Amniotic stem cell (primary cell): ENCODE measurements around the gene ABCB11.
"Not testable (repeated sequence)": the region's sequence is repeated elsewhere in the genome, so short reads cannot be mapped to it uniquely, and the experiment has no call there.

Source experiments
- DNase-seq: peaks from one replicate; lab custom pipeline; 2025; lab: John Stamatoyannopoulos, UW

The ABCB11 gene

DNA sequence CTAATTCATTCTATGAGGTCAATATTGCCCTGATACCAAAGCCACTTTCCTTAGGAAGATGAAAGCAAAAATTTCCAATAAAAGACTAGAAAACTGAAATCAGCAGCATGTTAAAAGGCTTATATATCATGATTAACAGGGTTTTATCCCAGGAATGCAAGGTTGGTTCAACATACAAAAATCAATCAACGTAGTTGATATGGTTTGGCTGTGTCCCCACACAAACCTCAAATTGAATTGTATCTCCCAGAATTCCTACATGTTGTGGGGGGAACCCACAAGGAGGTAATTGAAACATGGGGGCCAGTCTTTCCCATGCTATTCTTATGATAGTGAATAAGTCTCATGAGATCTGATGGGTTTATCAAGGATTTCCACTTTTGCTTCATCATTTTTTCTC is 11.7 kb upstream of the ABCB11 start:
- DNase-seq = no peak

DNA sequence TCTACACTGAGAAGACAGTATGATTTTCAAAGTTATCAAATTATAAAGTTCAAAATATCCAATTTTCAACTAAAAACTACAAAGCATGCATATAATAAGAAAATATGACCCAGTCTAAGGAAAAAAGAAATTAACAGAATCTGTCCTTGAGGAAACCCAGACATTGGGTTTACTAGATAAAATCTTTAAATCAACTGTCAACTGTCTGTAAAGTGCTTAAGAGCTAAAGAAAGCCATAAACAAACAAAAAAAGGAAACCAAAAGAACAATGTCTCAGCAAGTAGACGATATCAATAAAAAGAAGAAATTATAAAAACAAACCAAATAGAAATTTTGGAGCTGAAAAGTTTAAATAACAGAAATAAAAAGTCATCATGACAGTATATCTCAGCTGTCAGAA is 10.5 kb upstream of the ABCB11 start:
- DNase-seq = no peak

DNA sequence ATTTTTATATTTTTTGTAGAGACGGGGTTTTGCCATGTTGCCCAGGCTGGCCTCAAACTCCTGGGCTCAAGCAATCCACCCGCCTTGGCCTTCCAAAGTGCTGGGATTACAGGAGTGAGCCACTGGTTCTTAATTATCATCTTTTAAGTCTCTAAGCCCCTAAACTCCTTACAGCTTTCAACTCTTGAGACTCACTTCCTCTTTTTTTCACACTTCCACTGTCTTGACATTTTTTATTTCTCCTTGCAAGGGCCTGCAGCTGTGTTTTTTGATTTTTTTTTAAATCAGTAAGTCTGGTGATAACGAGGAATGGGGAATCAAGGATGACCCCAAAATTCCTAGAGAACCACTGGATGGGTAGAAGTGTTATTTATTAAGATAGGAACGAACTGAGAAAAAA is 8.6 kb upstream of the ABCB11 start:
- no peak for DNase-seq

DNA sequence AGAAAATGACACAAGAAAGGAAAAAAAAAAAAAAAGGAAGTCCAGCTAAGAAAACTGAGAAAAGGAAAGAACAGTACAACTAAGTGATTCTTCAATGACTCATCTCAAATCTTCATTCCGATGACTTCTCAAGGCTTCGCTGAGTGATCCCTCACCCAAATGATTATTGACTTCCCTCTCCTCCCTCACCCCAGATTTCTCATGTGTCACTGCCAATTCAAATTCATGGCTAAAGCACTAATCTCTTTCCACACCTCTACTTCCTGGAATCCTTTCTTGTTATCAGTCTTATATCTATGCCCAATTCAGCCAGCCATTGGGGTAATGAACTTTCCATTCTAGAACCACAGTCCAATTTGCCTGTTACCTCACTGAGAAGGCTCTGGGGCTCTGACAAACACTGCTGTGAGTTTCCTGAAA is 7.2 kb upstream of the ABCB11 start:
- DNase-seq = no peak

DNA sequence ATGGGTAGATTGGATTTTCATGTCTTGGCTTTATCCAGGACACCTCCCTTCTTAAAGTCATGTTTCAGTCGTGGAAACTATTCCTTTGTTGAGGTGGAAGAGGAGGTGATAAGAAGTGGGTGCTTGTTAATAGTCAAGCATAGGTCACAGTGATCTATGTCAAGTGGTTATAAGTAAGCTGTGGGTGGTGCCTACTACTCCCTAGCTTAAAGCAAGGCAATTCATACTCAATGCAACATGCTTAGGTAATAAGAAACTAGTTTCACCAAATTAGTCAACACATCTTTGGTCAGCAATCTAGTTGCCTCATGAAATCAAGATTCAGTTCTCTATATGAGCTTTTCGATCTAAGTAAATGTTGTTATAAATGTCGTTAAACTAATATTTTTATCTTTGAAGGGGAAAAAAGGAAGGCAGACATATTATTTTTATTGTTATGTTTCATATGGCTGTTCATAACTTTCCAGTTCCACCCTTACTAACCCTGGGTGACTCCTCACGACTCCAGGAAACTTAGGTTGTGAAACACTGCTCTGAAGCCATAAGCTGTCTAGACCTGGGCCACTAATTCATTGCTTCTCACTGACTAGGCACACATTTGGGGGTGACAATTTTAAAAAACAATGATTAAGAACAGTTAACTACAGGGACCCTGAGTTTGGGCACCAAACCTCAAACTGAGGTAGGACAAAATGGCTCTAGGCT is 5.8 kb upstream of the ABCB11 start:
- DNase-seq = no peak

DNA sequence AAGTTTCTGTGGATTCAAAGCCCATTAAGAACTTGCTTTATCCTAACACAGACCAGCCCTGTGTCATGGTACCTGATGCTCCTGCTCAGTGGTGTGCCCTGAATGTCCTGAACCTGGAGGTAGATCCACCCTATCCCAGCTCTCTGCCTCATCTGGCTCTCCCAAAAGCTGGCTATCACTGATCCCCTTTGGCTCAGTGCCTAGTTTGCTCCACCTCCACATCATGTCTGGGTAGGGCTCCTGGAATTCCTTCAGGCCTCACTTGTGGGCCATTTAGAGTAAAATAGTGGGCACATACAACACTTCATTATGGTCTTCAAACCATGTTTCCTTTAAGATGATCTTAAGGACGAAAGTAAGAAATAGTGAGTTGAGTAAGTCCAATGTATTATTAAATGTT is 4.8 kb upstream of the ABCB11 start:
- DNase-seq = no peak

DNA sequence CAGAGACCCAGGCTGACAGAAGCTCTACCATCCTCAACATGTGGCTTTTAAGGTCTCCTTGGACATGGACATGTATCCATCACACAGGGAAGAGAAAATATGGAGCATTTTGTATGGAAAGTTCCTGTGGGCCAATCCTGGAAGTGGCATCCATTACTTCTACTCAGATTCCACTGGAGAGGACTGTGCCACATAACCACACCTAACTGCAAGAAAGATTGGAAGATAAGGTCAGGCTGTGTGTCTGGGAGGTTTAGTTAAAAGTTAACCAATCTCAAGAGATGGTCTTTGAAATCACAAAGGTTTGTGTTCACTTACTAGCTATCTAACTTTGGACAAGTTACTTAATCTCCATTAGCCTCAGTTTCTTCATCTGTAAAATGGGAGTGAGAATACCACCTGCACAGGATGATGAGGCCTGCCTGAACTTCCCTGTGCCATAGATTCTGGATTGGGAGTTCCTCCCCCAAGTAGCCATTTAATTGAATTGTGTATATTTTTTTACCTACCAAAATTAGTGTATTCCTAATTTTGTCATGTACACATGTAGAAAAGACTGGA is 3.9 kb upstream of the ABCB11 start:
- no peak for DNase-seq

DNA sequence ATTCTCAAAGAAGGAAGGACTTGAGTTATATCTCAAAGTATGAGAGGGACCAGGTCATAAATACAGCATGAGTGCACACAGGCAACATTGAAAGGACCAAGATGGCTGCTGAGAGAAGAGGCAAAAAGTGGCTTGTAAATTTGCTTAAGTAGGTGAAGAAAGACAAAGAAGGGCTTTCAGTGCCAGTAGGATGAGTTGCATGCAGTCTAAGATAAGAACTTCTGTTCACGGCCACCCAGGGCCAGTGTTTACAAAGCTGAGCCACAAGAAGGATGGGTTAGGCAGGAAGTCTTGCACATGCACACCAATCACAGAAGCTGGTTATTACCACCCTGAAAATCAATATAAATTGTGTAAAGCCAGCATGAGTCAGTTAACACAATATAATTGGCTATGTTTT is 3.1 kb upstream of the ABCB11 start:
- DNase-seq = no peak

DNA sequence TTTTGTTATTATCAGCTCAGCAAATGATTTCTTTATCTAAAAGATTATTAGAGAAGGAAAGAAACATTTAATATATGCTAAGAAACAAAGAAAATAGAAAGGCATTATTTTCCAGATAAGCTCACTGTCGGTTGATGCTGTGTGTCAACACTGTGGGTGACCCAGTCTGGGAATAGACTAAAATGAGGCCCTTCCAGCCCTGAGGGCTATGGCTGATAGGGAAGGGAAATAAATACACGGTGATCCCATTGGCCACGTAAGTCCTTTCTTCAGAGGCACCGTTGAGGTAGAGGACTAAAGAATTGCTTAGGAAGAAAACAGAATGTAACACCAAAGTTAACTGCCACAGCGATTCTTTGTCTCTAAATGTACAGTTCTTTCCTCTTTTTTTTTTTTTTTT is 1.8 kb downstream of the ABCB11 start:
- DNase-seq = no peak

DNA sequence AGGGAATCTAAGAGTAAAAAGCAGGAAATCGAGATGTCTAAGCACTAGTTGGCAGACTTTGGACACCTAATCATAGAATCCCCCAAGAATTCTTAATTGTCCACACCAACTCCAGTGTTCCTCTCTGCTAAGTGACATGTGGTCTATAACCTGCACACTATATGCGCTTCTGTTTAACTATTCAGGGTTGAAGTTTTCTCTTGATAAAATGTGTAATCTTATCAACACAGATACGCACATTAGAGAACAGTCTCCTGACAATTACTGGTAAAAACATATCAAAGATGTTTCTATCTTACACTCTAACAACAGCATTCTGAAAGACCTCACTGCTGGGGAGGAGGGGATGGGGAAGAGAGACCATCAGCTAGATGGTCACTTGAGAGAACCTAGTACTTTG is 3.9 kb downstream of the ABCB11 start:
- DNase-seq = no peak

DNA sequence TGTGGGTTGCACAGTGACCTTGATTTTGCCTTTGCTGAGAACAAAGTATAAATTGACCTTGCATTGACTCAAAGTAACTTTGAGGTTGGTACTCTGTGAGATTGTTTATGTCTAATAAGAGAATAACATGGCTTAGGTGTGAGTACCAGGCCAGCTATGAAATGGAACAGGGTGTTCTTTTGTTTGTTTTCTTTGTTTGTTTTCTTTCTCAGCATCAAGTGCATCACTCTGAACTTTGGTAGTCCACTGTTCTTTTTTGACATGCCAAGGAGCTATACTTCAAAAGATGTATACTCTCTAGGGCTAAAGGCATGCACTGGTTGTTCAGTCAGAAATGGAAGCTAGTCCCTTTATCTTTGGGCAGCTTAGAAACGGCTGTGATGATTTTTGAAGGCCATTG is 5.1 kb downstream of the ABCB11 start:
- DNase-seq = no peak

DNA sequence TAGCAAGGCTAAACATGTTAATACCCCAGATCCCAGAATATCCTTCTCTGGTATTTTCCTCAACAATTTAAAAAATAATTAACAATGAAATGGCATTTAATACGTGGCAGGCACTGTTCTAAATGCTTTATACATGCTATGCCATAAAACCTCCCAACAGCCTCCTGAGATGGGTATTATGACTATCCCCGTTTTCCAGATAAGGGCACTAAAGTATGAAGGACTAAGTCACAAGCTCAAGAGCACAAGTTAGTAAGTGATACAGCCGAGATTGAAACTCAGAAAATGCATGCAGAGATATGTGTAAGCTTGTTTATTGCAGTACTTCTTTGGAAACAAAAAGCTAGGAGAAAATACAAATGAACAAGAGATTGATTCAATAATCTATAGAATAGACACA is 8.0 kb downstream of the ABCB11 start:
- DNase-seq = no peak

DNA sequence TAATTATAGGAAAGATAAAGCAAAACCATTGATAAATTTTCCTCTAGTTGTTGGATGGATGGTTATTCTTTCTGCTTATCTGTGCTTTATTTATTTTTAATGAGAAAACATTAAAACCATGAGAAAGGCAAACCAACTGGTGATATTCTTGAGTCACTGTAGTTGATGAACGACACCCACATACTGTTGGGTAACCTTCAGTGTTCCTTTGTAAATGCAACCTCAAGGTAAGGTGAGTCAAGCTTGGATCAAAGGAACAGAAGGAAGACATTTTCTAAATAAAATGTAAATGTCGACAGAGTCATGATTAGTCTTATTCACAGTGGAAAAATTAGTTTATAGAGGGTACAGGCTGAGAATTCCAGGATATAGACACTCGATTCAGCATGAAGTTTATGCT is 12.7 kb downstream of the ABCB11 start:
- DNase-seq = no peak

DNA sequence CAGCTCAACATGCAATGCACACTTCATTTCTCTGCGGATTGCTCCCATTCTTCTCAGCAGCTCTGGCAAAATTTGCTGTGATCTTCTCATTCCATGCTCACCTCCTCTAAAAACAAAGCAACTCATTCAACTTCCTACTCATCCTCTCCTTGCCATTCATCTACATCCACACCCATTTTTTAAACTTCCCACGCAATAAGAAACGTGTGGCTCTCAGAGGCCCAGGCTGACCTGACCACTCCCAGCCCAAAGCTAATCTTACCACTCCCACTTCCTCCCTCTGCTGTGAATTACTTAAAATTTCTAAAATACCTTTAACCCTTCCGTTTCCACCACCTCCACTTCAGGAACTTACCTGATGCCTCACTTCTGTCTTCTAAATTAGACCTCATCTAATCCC is 15.2 kb downstream of the ABCB11 start:
- DNase-seq = no peak

DNA sequence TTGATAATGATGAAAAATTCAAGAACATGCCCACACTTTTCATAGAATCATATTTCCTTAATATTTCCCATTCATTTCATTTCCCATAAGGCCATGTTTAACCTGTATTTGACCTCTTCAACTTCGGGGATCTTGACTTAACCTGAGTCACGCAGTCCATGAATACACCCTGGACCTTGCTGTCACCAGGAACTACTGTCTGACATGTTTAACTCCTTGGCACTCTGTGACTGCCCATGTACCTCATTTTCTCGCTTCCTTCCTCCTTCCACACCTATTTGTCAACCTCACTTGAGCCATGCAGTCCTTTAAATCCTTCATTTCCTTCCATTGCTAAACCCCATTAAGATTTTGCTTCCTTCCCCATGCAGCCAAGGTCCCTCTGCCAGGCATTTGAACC is 16.3 kb downstream of the ABCB11 start:
- DNase-seq = no peak

DNA sequence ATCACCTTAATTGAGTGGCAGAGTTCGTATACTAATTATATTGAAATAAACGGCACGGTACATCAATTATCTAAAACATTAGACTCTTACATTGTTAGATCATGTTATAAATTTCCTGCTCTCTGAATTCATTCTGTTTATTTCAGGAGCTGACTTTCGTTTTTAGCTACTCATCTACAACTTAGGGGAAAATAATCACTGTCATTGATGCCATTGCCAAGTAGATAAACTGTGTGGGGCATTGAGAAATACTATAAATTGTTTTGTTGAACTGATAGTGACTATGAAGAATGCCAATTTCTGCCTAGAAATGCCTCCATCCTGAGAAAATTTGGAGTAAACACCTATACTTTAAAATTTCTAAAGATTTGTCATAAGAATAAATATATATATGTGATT is 17.5 kb downstream of the ABCB11 start:
- DNase-seq = no peak

DNA sequence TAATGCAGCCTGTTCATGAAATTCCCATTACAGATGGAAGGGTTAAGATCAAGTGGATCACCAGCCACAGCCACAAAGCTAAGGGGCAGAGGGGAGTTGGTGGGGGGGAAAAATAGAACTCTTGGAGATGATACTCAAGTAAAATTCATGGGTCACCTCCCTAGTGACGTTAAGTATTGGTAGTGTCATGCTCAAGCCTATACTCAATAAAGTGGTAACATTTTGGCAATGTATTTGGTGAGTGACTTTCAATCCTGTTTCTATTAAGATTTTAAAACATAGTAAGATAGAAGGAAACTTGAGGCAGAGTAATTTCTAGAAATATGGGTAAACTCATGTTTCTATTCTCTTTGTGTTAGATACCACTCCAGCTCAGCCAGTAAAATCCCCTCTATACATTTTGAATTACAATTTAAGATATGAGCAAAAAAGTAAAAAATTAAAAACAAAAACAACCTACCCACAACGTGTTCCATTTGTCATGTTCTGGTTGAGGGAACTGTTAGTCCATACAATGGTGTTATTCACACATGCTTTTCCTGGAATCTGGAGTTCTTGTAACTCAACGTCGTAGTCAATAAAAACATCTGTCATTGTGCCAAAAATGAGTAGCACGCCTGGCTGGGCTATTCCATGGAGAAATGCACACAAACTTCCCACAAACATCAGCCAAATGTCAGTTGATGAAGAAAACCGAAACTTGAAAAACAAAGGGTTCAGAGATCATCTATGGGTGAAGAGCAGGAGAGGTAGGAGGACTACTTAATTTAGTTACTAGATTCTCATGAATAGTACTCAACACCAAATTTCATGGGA is 18.1 kb downstream of the ABCB11 start:
- no peak for DNase-seq

DNA sequence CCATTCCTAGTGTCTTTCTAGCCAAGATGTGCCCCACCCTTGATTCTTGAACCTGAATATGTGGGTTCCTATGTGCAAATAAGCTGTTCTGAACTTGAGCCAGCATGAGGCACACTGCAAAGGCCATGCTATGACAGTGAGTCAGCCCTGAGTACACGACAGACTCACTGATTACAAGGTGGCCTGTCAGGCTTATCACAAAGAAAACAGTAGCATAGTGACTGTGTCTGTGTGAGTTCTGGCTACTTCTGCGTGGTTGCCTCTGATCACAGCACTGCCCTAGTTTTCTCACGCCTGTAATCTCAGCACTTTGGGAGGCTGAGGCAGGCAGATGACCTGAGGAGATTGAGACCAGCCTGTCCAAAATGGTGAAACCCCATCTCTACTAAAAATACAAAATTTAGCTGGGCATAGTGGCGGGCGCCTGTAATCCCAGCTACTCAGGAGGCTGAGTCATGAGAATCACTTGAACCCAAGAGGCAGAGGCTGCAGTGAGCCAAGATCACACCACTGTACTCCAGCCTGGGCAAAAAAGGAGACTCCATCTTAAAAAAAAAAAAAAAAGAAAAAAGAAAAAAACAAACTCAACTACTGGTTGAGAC is 18.8 kb downstream of the ABCB11 start:
- DNase-seq = not testable (repeated sequence)

DNA sequence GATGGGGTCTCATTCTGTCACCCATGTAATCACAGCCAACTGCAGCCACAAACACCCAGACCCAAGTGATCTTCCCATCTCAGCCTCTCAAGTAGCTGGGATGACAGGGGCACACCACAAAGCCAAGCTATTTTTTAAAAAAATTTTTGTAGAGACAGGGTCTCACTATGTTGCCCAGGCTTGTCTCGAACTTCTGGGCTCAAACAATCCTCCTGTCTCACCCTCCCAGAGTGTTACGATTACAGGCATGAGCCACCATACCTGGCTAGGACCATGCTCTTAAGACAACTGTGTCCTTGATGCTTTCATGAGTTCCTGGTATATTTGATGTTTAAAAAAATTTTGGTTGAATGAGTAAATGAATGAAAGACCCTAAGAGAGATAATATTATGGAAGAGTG is 19.4 kb downstream of the ABCB11 start:
- no peak for DNase-seq

DNA sequence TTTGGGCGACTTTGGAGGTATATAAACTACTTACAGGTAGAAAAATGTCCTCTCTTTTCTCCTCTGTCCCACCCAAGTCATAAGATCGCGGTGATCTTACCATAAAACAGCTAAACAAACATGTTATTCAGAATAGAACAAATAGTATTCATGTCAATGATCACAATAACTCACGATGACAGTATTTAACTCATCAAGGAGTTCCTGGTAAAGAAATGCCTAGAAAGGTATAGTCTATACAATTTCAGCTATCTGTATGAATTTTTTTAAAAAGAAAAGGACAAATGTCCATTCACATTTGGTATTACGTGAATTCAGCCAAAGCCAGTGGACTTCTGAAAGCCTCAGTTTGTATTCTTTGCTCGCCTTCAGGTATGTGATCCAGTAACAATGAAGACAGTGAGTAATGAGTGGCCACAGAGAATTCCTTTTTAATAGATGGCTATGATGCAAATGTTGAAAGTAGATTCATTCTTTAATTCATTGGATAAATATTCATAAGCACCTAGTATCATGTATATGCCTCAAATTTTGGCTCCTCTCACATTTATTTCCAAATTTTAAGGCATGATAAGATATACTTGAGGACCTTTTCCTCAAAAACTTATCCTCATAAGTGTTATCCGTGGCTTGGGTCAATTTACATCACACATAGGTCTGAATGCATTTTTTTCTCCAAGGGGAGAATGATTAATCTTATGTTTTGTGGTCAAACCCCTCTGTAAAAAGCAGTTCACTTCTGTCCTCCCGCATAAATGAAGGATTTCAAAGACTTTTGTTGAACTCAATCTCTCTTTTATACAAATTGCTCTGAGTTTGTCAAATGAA is 20.3 kb downstream of the ABCB11 start:
- DNase-seq = no peak

DNA sequence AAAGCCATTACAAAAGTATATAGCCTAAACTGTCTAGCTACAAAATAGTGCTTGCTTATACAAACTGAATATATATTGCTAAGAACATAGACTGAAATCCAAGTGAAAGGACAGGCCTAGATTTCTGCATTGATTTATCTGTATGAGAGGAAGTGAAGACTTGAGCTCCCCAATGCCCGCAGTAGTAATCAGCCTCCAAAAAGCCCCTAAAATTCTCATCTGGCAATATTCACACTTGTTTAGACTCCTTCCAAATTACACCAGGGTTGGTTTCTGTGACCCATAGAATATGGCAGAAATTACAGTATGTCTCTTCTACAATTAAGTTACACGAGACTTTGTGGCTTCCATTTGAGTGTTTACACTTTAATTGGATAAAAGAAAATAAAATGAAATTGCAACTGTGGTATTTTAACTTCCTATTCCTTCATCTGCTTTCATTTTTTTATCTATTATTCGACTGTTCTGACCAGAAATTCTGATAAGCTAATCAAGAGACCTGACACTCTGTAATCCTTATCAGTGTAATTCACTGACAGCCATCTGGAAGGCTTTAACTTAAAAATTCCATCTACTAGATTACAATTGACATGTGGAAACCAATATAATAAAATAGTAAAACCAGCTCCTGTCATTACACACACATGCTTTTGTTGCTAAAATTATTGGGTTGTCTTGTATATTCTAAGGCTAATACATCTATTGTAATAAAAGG is 21.1 kb downstream of the ABCB11 start:
- no peak for DNase-seq
